IMR-90 (cell line): ENCODE measurements around the gene SLC9B1. TPM values are rescaled to one million over a fixed set of nuclear protein-coding genes. Genes with fewer than 3 reads are reported as not detected.
"Not testable (repeated sequence)": the region's sequence is repeated elsewhere in the genome, so short reads cannot be mapped to it uniquely, and the experiment has no call there.

Source experiments
- ATAC-seq: fragments of 200-7000 bp; cut with Tn5 transposase; 2 replicates; pipeline ENCODE4 v1.9.1; 2020; ENCODE audit warnings: low read depth, mild to moderate bottlenecking, moderate library complexity
- BruUV-seq: library from RNA; stranded (reverse); fragments of 400-500 nt; replicated peaks from 2 replicates; lab custom pipeline; 2021; lab: Mats Ljungman, UMichigan
- CTCF ChIA-PET: fragments of 300-600 bp; formaldehyde crosslinking; extraction: SDS; loops from one replicate; lab custom pipeline; 2021; ENCODE audit warnings: antibody characterized with exemption; lab: Yijun Ruan, JAX
- POLR2A ChIA-PET: fragments of 300-600 bp; sonication (Branson Sonifier 250); formaldehyde crosslinking; loops from one replicate; lab custom pipeline; 2022; ENCODE audit warnings: antibody characterized with exemption; ENCODE audit not compliant: unreplicated experiment; lab: Charles Lee
- DNase-seq: peaks from one replicate; pipeline ENCODE4 v3.0.0; 2013
- H2AFZ ChIP-seq: replicated peaks from 2 replicates; pipeline ENCODE3; 2013; ENCODE audit warnings: low read length, mild to moderate bottlenecking; ENCODE audit not compliant: poor library complexity
- H2AK5ac ChIP-seq: 2 replicates; pipeline ENCODE4 v1.6.1; 2013; ENCODE audit warnings: low read depth, low read length, inconsistent platforms
- H2AK9ac ChIP-seq: replicated peaks from 2 replicates; pipeline ENCODE3; 2013; ENCODE audit warnings: mild to moderate bottlenecking, low read depth, low read length, moderate library complexity; ENCODE audit not compliant: poor library complexity
- H2BK120ac ChIP-seq: 2 replicates; pipeline ENCODE4 v1.6.1; 2013; ENCODE audit warnings: low read depth, low read length, inconsistent platforms
- H2BK15ac ChIP-seq: 3 replicates; pipeline ENCODE4 v1.6.1; 2013; ENCODE audit warnings: low read depth, low read length, inconsistent platforms
- H2BK20ac ChIP-seq: 2 replicates; pipeline ENCODE4 v1.6.1; 2013; ENCODE audit warnings: low read depth, mild to moderate bottlenecking, inconsistent platforms, low read length, moderate library complexity
- H2BK5ac ChIP-seq: 2 replicates; pipeline ENCODE4 v1.6.1; 2013; ENCODE audit warnings: mild to moderate bottlenecking, low read depth, low read length, inconsistent platforms; ENCODE audit not compliant: poor library complexity, severe bottlenecking
- H3K14ac ChIP-seq: replicated peaks from 2 replicates; pipeline ENCODE4 v1.6.1; 2013; ENCODE audit warnings: low read depth, low read length, inconsistent platforms
- H3K18ac ChIP-seq: 2 replicates; pipeline ENCODE4 v1.6.1; 2013; ENCODE audit warnings: low read depth, low read length, control low read depth
- H3K23ac ChIP-seq: 2 replicates; pipeline ENCODE4 v1.6.1; 2013; ENCODE audit warnings: low read depth, low read length, inconsistent platforms
- H3K27ac ChIP-seq: 2 replicates; pipeline ENCODE4 v1.5.1; 2013; ENCODE audit warnings: mild to moderate bottlenecking, control low read depth, low read length; ENCODE audit not compliant: insufficient read depth
- H3K27me3 ChIP-seq: 2 replicates; pipeline ENCODE4 v1.6.1; 2013; ENCODE audit warnings: low read length; ENCODE audit not compliant: control insufficient read depth, insufficient read depth
- H3K36me3 ChIP-seq: 2 replicates; pipeline ENCODE4 v1.6.1; 2013; ENCODE audit warnings: low read length, mixed read lengths; ENCODE audit not compliant: control insufficient read depth, insufficient read depth
- H3K4ac ChIP-seq: 2 replicates; pipeline ENCODE4 v1.6.1; 2013; ENCODE audit warnings: low read depth, low read length, inconsistent platforms
- H3K4me1 ChIP-seq: 2 replicates; pipeline ENCODE4 v1.6.1; 2013; ENCODE audit warnings: low read length, mixed read lengths; ENCODE audit not compliant: control insufficient read depth, insufficient read depth
- H3K4me2 ChIP-seq: 2 replicates; pipeline ENCODE4 v1.6.1; 2013; ENCODE audit warnings: low read depth, mild to moderate bottlenecking, control low read depth, low read length, moderate library complexity
- H3K4me3 ChIP-seq: 2 replicates; pipeline ENCODE4 v1.5.1; 2013; ENCODE audit warnings: low read depth, mild to moderate bottlenecking, control low read depth, low read length, moderate library complexity; ENCODE audit not compliant: insufficient read depth
- H3K56ac ChIP-seq: 2 replicates; pipeline ENCODE4 v1.6.1; 2013; ENCODE audit warnings: low read length, inconsistent platforms; ENCODE audit not compliant: insufficient read depth; ENCODE audit errors: extremely low read depth
- H3K79me1 ChIP-seq, 2 experiments: 2 replicates each; pipeline ENCODE4 v1.6.1; 2013; ENCODE audit warnings: low read length in 2 of 2, inconsistent platforms in 1 of 2, low read depth in 1 of 2
- H3K9ac ChIP-seq: 2 replicates; pipeline ENCODE4 v1.6.1; 2013; ENCODE audit warnings: low read depth, low read length, control low read depth
- H3K9me1 ChIP-seq: 2 replicates; pipeline ENCODE4 v1.6.1; 2013; ENCODE audit warnings: low read length, inconsistent platforms; ENCODE audit not compliant: insufficient read depth
- H3K9me3 ChIP-seq: 2 replicates; pipeline ENCODE4 v1.6.1; 2013; ENCODE audit warnings: low read length; ENCODE audit not compliant: control insufficient read depth, insufficient read depth
- H4K20me1 ChIP-seq: 2 replicates; pipeline ENCODE4 v1.6.1; 2013; ENCODE audit warnings: low read length, inconsistent platforms; ENCODE audit not compliant: insufficient read depth
- H4K5ac ChIP-seq: 2 replicates; pipeline ENCODE4 v1.6.1; 2013; ENCODE audit warnings: mild to moderate bottlenecking, low read depth, low read length, control low read depth
- H4K8ac ChIP-seq, 2 experiments: 2 replicates each; pipeline ENCODE4 v1.6.1; 2013; ENCODE audit warnings: low read depth in 2 of 2, low read length in 2 of 2, control low read depth in 1 of 2, inconsistent platforms in 1 of 2
- H4K91ac ChIP-seq: 2 replicates; pipeline ENCODE4 v1.6.1; 2013; ENCODE audit warnings: low read depth, low read length, inconsistent platforms; ENCODE audit not compliant: insufficient read depth
- MAZ ChIP-seq: IDR thresholded peaks from 2 replicates; pipeline ENCODE4 v1.6.1; 2012; ENCODE audit warnings: low read depth, mild to moderate bottlenecking, low read length, improper control_type of control experiment, moderate library complexity, borderline replicate concordance
- MXI1 ChIP-seq: IDR thresholded peaks from 2 replicates; pipeline ENCODE4 v1.6.1; 2012; ENCODE audit warnings: low read depth, mild to moderate bottlenecking, low read length, moderate library complexity, borderline replicate concordance
- NFE2L2 ChIP-seq: fragments of 150-350 bp; IDR thresholded peaks from 2 replicates; pipeline ENCODE4 v1.6.1; 2016; ENCODE audit warnings: low read depth, mild to moderate bottlenecking, low read length
- USF2 ChIP-seq: fragments of 150-350 bp; IDR thresholded peaks from 2 replicates; pipeline ENCODE4 v1.6.1; 2017; ENCODE audit warnings: mild to moderate bottlenecking, antibody characterized with exemption, low read length, low read depth
- WGBS, 2 experiments: methylation state at CpG; one replicate each; pipeline versions ENCODE4 v1.1.5 to v1.1.7; 2013; ENCODE audit warnings: missing lambda C conversion rate in 2 of 2; ENCODE audit not compliant: insufficient read length in 1 of 2; ENCODE audit errors: extremely low coverage in 2 of 2; 5-methylcytosine and 5-hydroxymethylcytosine counted together
- dilution Hi-C: fragments of 300-500 bp; cut with HindIII; formaldehyde crosslinking; loops from one replicate; pipeline ENCODE4 v1.14.3; 2018; ENCODE audit warnings: low sequenced_read_pairs; ENCODE audit not compliant: unreplicated experiment
- in situ Hi-C: fragments of 300-500 bp; cut with MboI; formaldehyde crosslinking; loops from 3 replicates; pipeline ENCODE4 v1.14.3; 2019; ENCODE audit warnings: low sequenced_read_pairs, inconsistent platforms, mixed read lengths
- intact Hi-C: fragments of 100-400 bp; cut with micrococcal nuclease; formaldehyde crosslinking; loops from 2 replicates; pipeline ENCODE4 v1.10.0; 2022
- polyA plus RNA-seq, 3 experiments: library from polyadenylated mRNA; depleted of rRNA; stranded (reverse); fragments of >200 nt; gene quantifications; 2 replicates each; pipeline ENCODE4 v1.2.3, GENCODE V29; 2012; ENCODE audit warnings: low replicate concordance in 1 of 3
- total RNA-seq: library from RNA; depleted of rRNA; stranded (reverse); fragments of >200 nt; gene quantifications from 2 replicates; pipeline ENCODE4 v1.2.3, GENCODE V29; 2012

Gene SLC9B1
- total and polyA plus RNA-seq, 2 of the 4 experiments (the other 2 are of a cell fraction) = 0.07 to 0.18 TPM

- Histone ChIP-seq H4K5ac (no peak overlapping the region), H3K9ac (no peak overlapping the region)
- no peak for ATAC-seq
Measured at GRCh38 chr4:102867278-102868152, 152.0 kb downstream of the SLC9B1 start.

GRCh38 chr4:102865327-102865726 is 154.2 kb downstream of the SLC9B1 start:
- H3K4me3 ChIP-seq, H3K36me3 ChIP-seq, H2AK9ac ChIP-seq, DNase-seq, H4K91ac ChIP-seq, H3K18ac ChIP-seq, dilution Hi-C loops, ATAC-seq, H3K4me2 ChIP-seq, POLR2A ChIA-PET, H3K27me3 ChIP-seq, H4K5ac ChIP-seq, H3K27ac ChIP-seq, H4K20me1 ChIP-seq, H3K4ac ChIP-seq, H3K9me1 ChIP-seq, H3K56ac ChIP-seq, H2BK20ac ChIP-seq, H3K4me1 ChIP-seq, H4K8ac ChIP-seq, CTCF ChIA-PET, H3K9me3 ChIP-seq, BruUV-seq, H3K9ac ChIP-seq, H3K14ac ChIP-seq, H2BK5ac ChIP-seq, H2BK120ac ChIP-seq, H3K23ac ChIP-seq, H2BK15ac ChIP-seq, H2AK5ac ChIP-seq, in situ Hi-C loops, H2AFZ ChIP-seq: not testable (repeated sequence)
- intact Hi-C loops = loop anchor here (5.0 kb wide), 1 partner anchor 243 kb away; no protein-coding TSS in a partner anchor
- WGBS, 2 experiments = no CpG with 5 or more reads among the region's 5 CpGs
- peaks cover 14 to 17% of the 10 kb centered on the region in 2 experiments for H3K79me1 ChIP-seq

More at GRCh38 chr4:102867278-102868152, 152.0 kb downstream of the SLC9B1 start:
- BruUV-seq = no TSS peak
- Histone ChIP-seq H4K8ac (peak overlapping the region; percentile 43 to 81; a peak in 2 of 4 replicates), H3K4me1 (no peaks in the 10 kb centered on the region), H4K20me1 (no peaks in the 10 kb centered on the region), H3K36me3 (no peaks in the 10 kb centered on the region), H3K9me1 (no peaks in the 10 kb centered on the region), H2BK120ac (no peak overlapping the region), H4K91ac (no peak overlapping the region), H3K56ac (no peak overlapping the region), H2AK5ac (0 out of 2 replicates have a peak overlapping the region, but pooled peaks have one; percentile 2), H3K4me2 (no peak overlapping the region; the same call in 1 of the 2 replicates), H3K27ac (0 out of 2 replicates have a peak overlapping the region, but pooled peaks have one; percentile 68), H3K79me1 (peaks cover 14 to 23% of the 10 kb centered on the region in 2 experiments), H2BK15ac (no peak overlapping the region), H3K14ac (no peak overlapping the region), H2BK5ac (no peak overlapping the region), H2AK9ac (no peak overlapping the region), H3K18ac (no peak overlapping the region), H3K4me3 (peak overlapping the region; percentile 81; the same call in 1 of the 2 replicates), H2AFZ (no peak overlapping the region), H3K23ac (no peak overlapping the region), H3K27me3 (no peaks in the 10 kb centered on the region), H3K9me3 (no peaks in the 10 kb centered on the region), H3K4ac (no peak overlapping the region), H2BK20ac (no peak overlapping the region)
- CTCF ChIA-PET = no interaction called here
- in situ Hi-C loops (no loop called here), dilution Hi-C loops (no loop called here), intact Hi-C loops (loop anchor here (2.0 to 5.0 kb wide), 2 partner anchors 141 to 245 kb away; no protein-coding TSS in a partner anchor)
- no CpG with 5 or more reads among the region's 12 CpGs for WGBS, 2 experiments
- no peak for DNase-seq
- POLR2A ChIA-PET = interaction anchor here (0.6 kb wide), 1 partner anchor 8 kb away, joined by 3 read pairs; no protein-coding TSS in a partner anchor
- no peak for TF ChIP-seq MAZ
- no peak for TF ChIP-seq USF2
- TF ChIP-seq NFE2L2 = no peak
- TF ChIP-seq MXI1 = no peak
